DMS 273 treated with DMSO at 0.1 percent for 48 hours (cell line): Measurements from ENCODE around the gene TPTE.
"Not testable (repeated sequence)": the region's sequence is repeated elsewhere in the genome, so short reads cannot be mapped to it uniquely, and the experiment has no call there.

Experiments used
- DNase-seq: peaks from one replicate; lab custom pipeline; 2025; lab: John Stamatoyannopoulos, UW

TPTE gene

GRCh38 chr21:10617133-10617752 lies 95.9 kb downstream of the TPTE start:
- DNase-seq: not testable (repeated sequence)

- no peak for DNase-seq
These were observed 106.0 kb downstream of the TPTE start for GRCh38 chr21:10627316-10627863.

- not testable (repeated sequence) for DNase-seq
These were observed 107.9 kb downstream of the TPTE start for GRCh38 chr21:10629239-10629638.

- DNase-seq: not testable (repeated sequence)
These were observed 109.4 kb downstream of the TPTE start for GRCh38 chr21:10630829-10631228.

GRCh38 chr21:10631316-10631715 lies 109.9 kb downstream of the TPTE start:
- not testable (repeated sequence) for DNase-seq

- not testable (repeated sequence) for DNase-seq
These were observed 116.8 kb downstream of the TPTE start for GRCh38 chr21:10638144-10638543.

GRCh38 chr21:10639123-10639522 lies 117.7 kb downstream of the TPTE start:
- no peak for DNase-seq

GRCh38 chr21:10639746-10640145 lies 118.4 kb downstream of the TPTE start:
- not testable (repeated sequence) for DNase-seq

- DNase-seq: no peak
These were observed 119.1 kb downstream of the TPTE start for GRCh38 chr21:10640446-10640845.

GRCh38 chr21:10641107-10641506 lies 119.7 kb downstream of the TPTE start:
- DNase-seq: no peak

- not testable (repeated sequence) for DNase-seq
These were observed 124.3 kb downstream of the TPTE start for GRCh38 chr21:10645667-10646066.

GRCh38 chr21:10649350-10650149 lies 128.2 kb downstream of the TPTE start:
- DNase-seq: not testable (repeated sequence)

- DNase-seq: not testable (repeated sequence)
These were observed 128.9 kb downstream of the TPTE start for GRCh38 chr21:10650297-10650696.
